Pancreas (tissue), 10 donors: ENCODE results near the gene WNT10A. TPM values are rescaled to one million over a fixed set of nuclear protein-coding genes. Genes with fewer than 3 reads are reported as not detected.

Source experiments
- ATAC-seq, 4 donors: fragments of 200-7000 bp; cut with Tn5 transposase; one replicate each; pipeline versions ENCODE4 v1.8.0 to v1.9.1; 2020; ENCODE audit warnings: mild to moderate bottlenecking in 4 of 4, moderate library complexity in 4 of 4
- DNase-seq, 6 donors: peaks; one replicate each; pipeline ENCODE4 v3.0.0-alpha.2; 2020
- FAIRE-seq: peaks from 2 replicates; lab custom pipeline; 2012; peaks lifted over from hg19 to GRCh38; lab: Jason Lieb, UNC
- H3K27ac ChIP-seq, 4 donors: fragments of 200-600 bp; sonication (generic); 1 replicate in 3 of 4; 2 replicates in 1 of 4; pipeline versions ENCODE4 v1.5.0 to v1.8.0; 2020
- H3K27me3 ChIP-seq, 4 donors: fragments of 200-600 bp; one replicate each; pipeline ENCODE4 v1.8.0; 2021
- H3K36me3 ChIP-seq, 3 donors: fragments of 200-600 bp; sonication (generic) in 1 of 3; one replicate each; pipeline versions ENCODE4 v1.5.0 to v1.8.0; 2020 to 2021
- H3K4me1 ChIP-seq, 3 donors: fragments of 200-600 bp; one replicate each; pipeline ENCODE4 v1.8.0; 2021
- H3K4me3 ChIP-seq, 4 donors: fragments of 200-600 bp; sonication (generic) in 2 of 4; one replicate each; pipeline versions ENCODE4 v1.5.0 to v1.8.0; 2020 to 2021
- H3K9me3 ChIP-seq, 4 donors: fragments of 200-600 bp; one replicate each; pipeline ENCODE4 v1.8.0; 2021
- WGBS, 2 donors: extraction: QIAGEN DNeasy Blood & Tissue Kit; methylation state at CpG; one replicate each; pipeline ENCODE4 v1.1.7; 2013; 5-methylcytosine and 5-hydroxymethylcytosine counted together
- intact Hi-C, 3 donors: fragments of 100-400 bp; cut with DNase I; formaldehyde crosslinking; loops; one replicate each; pipeline versions ENCODE4 v1.11.1 to v1.14.2; 2022
- polyA plus RNA-seq, 2 donors: library from polyadenylated mRNA; stranded (reverse); fragments of 200-250 nt; gene quantifications; one replicate each; pipeline ENCODE4 v1.2.3, GENCODE V29; 2013
- total RNA-seq, 6 donors: library from RNA; stranded (reverse); fragmentation: NEBNext Ultra II Directional in 4 of 6; extraction: Animal tissue kit (Norgen Biotek cat#: 25700) in 4 of 6; gene quantifications; one replicate each; pipeline versions ENCODE4 v1.2.1 to v1.2.4, GENCODE V29; 2021 to 2023
- TF ChIP-seq, protein P1 (sequence below), 4 donors: fragments of 200-600 bp; sonication (generic) in 3 of 4; IDR thresholded peaks; one replicate each; pipeline versions ENCODE4 v1.5.0 to v1.8.0; 2021; ENCODE audit warnings: antibody characterized with exemption in 4 of 4
- donor health status: healthy with polysubstance abuse.
- donor health status: DM: no; HTN: no; CAD: no; lungs with moderate emphysema.
- donor health status: DM: no; HTN: no; CAD: no.
- donor health status: control.
- donor health status: control.
- donor health status: Bipolar disorder and iron deficiency.
- donor health status: DM: yes; HTN: yes; CAD: no.
- donor health status: DM: no; HTN: no; CAD: no.
- donor health status: DM: no; HTN: no; CAD: no.
- donor health status: DM: yes; HTN: yes; CAD: no.

WNT10A gene
- total and polyA plus RNA-seq, 8 donors = 0.05 to 1.5 (median 0.23) TPM; not detected in 3

DNA sequence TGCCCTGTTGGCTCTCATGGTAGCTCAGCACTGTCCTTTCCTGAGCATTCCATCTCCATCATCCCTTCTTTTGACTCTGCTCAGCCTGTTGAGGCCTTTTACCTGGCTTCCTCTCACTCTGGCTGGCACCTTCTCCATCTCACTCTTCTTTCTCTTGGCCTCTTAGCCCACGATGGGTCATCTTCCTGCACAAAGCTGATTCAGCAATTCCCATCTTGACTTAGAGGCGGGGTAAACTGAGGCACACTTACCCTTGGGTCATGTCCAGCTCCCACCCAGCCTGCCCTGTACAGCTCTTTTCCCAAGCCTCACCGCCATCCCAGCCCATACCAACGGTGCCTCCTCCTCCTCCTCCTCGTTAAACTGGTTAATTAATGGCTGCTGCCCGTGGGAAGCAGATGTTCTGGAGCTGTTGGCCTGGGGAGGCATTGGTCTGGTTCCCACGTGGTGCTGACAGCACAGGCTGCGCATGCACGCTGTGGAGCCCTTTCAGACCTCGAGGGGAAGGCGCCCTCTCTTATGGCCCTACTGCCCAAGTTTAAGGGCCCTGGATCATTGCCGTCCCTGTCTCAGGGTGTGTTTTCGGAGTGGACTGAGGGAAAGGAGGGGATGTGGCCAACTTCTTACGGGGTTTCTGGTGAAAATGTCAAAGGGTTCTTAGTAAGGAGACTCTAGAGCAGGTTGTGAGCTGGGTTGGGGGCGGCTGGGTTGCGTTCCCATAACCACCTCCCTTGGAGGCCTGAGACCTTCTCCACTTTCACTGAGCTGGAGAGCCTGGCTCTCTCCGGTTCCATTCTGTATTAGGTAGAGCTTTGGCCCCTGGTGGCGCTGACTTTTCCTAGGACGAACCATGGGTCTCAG, 10.9 kb downstream of the WNT10A start:
- H3K9me3 ChIP-seq = no peaks in the 10 kb centered on the region
- ATAC-seq (no peak), FAIRE-seq (no peak), DNase-seq (no peak)
- no peak overlapping the region for H3K4me3 ChIP-seq
- no peaks in the 10 kb centered on the region for H3K36me3 ChIP-seq
- TF ChIP-seq, protein P1, sequence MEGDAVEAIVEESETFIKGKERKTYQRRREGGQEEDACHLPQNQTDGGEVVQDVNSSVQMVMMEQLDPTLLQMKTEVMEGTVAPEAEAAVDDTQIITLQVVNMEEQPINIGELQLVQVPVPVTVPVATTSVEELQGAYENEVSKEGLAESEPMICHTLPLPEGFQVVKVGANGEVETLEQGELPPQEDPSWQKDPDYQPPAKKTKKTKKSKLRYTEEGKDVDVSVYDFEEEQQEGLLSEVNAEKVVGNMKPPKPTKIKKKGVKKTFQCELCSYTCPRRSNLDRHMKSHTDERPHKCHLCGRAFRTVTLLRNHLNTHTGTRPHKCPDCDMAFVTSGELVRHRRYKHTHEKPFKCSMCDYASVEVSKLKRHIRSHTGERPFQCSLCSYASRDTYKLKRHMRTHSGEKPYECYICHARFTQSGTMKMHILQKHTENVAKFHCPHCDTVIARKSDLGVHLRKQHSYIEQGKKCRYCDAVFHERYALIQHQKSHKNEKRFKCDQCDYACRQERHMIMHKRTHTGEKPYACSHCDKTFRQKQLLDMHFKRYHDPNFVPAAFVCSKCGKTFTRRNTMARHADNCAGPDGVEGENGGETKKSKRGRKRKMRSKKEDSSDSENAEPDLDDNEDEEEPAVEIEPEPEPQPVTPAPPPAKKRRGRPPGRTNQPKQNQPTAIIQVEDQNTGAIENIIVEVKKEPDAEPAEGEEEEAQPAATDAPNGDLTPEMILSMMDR (IDR thresholded peaks at IDR 0.05) = no peak
- WGBS, 2 donors = 53 to 55% methylated on average over 19 of the region's 19 CpGs
- H3K27me3 ChIP-seq = no peaks in the 10 kb centered on the region
- no peaks in the 10 kb centered on the region for H3K4me1 ChIP-seq
- H3K27ac ChIP-seq = no peak overlapping the region
- intact Hi-C loops = no loop called here

DNA sequence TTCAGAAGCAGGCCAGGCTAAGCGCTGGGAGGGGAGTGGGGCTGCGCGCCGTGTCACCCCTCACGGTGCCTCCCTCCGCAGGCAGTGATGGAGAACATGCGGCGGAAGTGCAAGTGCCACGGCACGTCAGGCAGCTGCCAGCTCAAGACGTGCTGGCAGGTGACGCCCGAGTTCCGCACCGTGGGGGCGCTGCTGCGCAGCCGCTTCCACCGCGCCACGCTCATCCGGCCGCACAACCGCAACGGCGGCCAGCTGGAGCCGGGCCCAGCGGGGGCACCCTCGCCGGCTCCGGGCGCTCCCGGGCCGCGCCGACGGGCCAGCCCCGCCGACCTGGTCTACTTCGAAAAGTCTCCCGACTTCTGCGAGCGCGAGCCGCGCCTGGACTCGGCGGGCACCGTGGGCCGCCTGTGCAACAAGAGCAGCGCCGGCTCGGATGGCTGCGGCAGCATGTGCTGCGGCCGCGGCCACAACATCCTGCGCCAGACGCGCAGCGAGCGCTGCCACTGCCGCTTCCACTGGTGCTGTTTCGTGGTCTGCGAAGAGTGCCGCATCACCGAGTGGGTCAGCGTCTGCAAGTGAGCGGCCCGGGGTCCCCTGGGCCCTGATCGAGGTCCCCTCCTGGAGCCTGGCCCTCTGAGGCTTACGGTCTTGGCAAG, 12.2 kb downstream of the WNT10A start:
- FAIRE-seq = no peak

DNA sequence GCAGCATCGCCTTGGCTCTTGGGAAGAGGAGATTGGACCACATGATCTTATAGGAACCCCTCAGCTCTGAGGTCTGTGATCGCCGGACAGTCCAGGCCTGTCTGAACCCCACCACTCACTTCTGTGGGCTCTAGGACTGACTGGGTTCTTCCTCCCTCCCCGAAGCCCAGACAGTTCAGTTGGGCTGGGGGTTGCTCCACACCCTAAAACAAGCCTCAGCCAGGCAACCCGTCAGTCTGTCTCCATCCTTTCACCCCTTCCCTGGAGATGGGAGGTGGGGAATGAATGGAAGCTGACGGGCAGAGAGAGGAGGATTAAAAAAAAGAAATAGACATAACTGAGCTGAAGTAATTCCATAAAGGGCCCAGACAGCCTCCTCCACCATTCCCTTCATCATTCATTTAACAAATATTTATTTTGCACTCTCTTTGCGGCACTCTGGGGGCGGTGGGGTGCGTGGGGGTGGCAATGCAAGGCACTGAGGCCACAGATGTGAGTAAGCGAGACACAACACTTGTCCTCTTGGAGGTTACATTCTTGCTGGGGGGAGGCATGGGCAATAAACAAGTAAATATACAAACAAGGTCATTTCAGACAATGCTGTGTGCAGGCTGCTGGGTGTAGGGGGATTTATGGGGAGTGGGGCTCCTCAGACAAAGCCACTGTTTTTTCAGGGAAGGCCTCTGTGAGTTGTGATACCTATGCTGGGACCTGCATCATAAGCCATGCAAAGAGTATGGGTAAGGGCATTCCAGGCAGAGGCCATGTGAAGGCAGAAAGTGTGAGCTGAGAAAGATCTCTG, 12.9 kb downstream of the WNT10A start:
- intact Hi-C loops = no loop called here
- TF ChIP-seq, protein P1 (IDR thresholded peaks at IDR 0.05) = no peak
- DNase-seq (no peak), FAIRE-seq (no peak), ATAC-seq (no peak)
- H3K4me3 ChIP-seq = peak overlapping the region in 2 of 4 donors; percentile 34 to 48
- no peaks in the 10 kb centered on the region for H3K36me3 ChIP-seq
- peaks cover 0 to 4% (median 0%) of the 10 kb centered on the region in 3 donors for H3K4me1 ChIP-seq
- peaks cover 0 to 10% (median 5%) of the 10 kb centered on the region in 4 donors for H3K27me3 ChIP-seq
- H3K9me3 ChIP-seq = no peaks in the 10 kb centered on the region
- 54 to 57% methylated on average over 10 of the region's 10 CpGs for WGBS, 2 donors
- H3K27ac ChIP-seq = no peak overlapping the region

More for the DNA sequence above, 12.2 kb downstream of the WNT10A start:
- H3K27ac ChIP-seq = no peak overlapping the region
- H3K4me3 ChIP-seq = peak overlapping the region in 3 of 4 donors; percentile 9 to 48 (median 34)
- H3K9me3 ChIP-seq = no peaks in the 10 kb centered on the region
- intact Hi-C loops = no loop called here
- ATAC-seq = peak; percentile 77 to 93 (median 87)
- TF ChIP-seq, protein P1 (IDR thresholded peaks at IDR 0.05) = peak in 3 of 4 donors; percentile 15 to 19 (median 15)
- H3K36me3 ChIP-seq = no peaks in the 10 kb centered on the region
- peaks cover 0 to 6% (median 2%) of the 10 kb centered on the region in 4 donors for H3K27me3 ChIP-seq
- H3K4me1 ChIP-seq = no peaks in the 10 kb centered on the region
- peak; percentile 62 to 88 (median 76) for DNase-seq
- 1 to 2% methylated on average over 62 to 72 of the region's 72 CpGs for WGBS, 2 donors

DNA sequence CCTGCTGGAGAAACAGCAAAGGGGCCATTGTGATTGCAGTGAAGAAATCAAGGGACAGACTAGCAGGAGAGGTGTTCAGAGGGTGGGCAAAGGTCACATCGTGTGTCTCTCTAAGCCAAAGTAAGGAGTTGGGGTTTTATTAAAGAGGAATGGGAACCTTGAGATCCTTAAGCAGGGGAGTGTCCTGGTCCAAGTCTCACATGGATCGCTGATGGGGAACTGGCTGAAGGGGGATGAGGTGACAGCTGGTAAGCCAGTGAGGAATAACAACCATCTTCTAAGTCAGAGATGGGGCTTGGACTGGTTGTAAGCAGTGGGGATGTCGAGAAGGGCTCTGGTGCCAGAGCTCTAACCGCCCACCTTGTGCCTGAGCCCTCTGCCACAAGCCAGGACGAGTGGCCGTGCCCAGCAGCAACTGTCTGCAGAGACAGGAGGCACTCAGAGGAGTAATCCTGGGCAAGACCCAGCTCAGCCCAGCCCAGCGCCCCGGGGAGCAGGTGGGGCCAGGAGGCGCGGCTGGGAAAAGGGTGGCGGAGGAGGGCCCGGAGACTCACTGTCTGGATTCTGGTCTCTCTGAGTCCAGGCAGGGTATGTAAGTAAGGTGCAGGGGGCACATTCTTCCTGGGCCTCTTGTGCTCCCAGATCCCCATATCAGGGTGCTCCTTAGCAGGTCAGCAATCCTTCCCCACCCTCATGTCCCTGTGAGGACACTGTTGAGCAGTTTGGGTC, 13.7 kb downstream of the WNT10A start:
- H3K27ac ChIP-seq = no peak overlapping the region
- FAIRE-seq = no peak
- TF ChIP-seq, protein P1 (IDR thresholded peaks at IDR 0.05) = no peak
- no peaks in the 10 kb centered on the region for H3K9me3 ChIP-seq
- peaks cover 0 to 16% (median 9%) of the 10 kb centered on the region in 4 donors for H3K27me3 ChIP-seq
- no peak overlapping the region for H3K4me3 ChIP-seq
- no peaks in the 10 kb centered on the region for H3K36me3 ChIP-seq
- no peak for DNase-seq
- intact Hi-C loops = no loop called here
- WGBS, 2 donors = 50 to 63% methylated on average over 12 of the region's 12 CpGs
- peaks cover 0 to 5% (median 0%) of the 10 kb centered on the region in 3 donors for H3K4me1 ChIP-seq
- no peak for ATAC-seq
